GM13977 (cell line): ENCODE measurements around the gene PDSS2.

Experiments
- DNase-seq: peaks from one replicate; pipeline ENCODE4 v3.0.0; 2012; ENCODE audit warnings: low spot score
- CTCF ChIP-seq: IDR thresholded peaks from 2 replicates; pipeline ENCODE4 v1.5.1; 2012; ENCODE audit warnings: mild to moderate bottlenecking, control low read depth; ENCODE audit not compliant: insufficient read depth; ENCODE audit errors: extremely low read depth, missing control alignments
- in situ Hi-C: fragments of 300-500 bp; cut with MboI; formaldehyde crosslinking; loops from one replicate; pipeline ENCODE4 v1.12.0; 2022; ENCODE audit warnings: low sequenced_read_pairs, low pct_unique_long_range_greater_than_20kb, mixed read lengths, inconsistent platforms; ENCODE audit not compliant: unreplicated experiment

Gene PDSS2

GRCh38 chr6:107116931-107117330 is 342.4 kb downstream of the PDSS2 start:
- no peak for DNase-seq
- in situ Hi-C loops: no loop called here
- TF ChIP-seq CTCF: no peak

- in situ Hi-C loops: no loop called here
- peak; percentile 56 for DNase-seq
- peak; percentile 21 for TF ChIP-seq CTCF
Observed at GRCh38 chr6:107116328-107116892, 343.0 kb downstream of the PDSS2 start.

- TF ChIP-seq CTCF: no peak
- DNase-seq: peak; percentile 63
- in situ Hi-C loops: no loop called here
Observed at GRCh38 chr6:107115695-107116327, 343.6 kb downstream of the PDSS2 start.

GRCh38 chr6:107114926-107115694 is 344.3 kb downstream of the PDSS2 start, which contains the start of gene BEND3:
BEND3 (minus strand) TSS chr6:107115515; CDS start chr6:107099285, 16,230 bp downstream.
- peak; percentile 78 for DNase-seq
- in situ Hi-C loops: no loop called here
- peak; percentile 8 for TF ChIP-seq CTCF

GRCh38 chr6:107114213-107114925 is 345.0 kb downstream of the PDSS2 start:
- peak; percentile 91 for DNase-seq
- TF ChIP-seq CTCF: peak; percentile 87
- in situ Hi-C loops: no loop called here

GRCh38 chr6:107110200-107110599 is 349.2 kb downstream of the PDSS2 start:
- TF ChIP-seq CTCF: no peak

More at GRCh38 chr6:107110200-107110599, 349.2 kb downstream of the PDSS2 start:
- no peak for DNase-seq
- in situ Hi-C loops: no loop called here
